K562 (cell line): Measurements from ENCODE around the gene SFXN3. TPM values are rescaled to one million over a fixed set of nuclear protein-coding genes. Genes with fewer than 3 reads are reported as not detected.
A peak's percentile ranks its signal among the peaks of the same experiment; 100 is the strongest.

Experiments used
- BRD4 ChIP-seq: fragments of 200-600 bp; sonication (generic); IDR thresholded peaks from 2 replicates; pipeline ENCODE4 v1.6.1; 2017; ENCODE audit warnings: inconsistent platforms
- DNMT1 ChIP-seq: fragments of 450-650 bp; IDR thresholded peaks from 2 replicates; pipeline ENCODE4 v1.6.1; 2016; ENCODE audit warnings: antibody characterized with exemption, mild to moderate bottlenecking
- FOXK2 ChIP-seq, 2 experiments: fragments of 450-650 bp; IDR thresholded peaks in 1 of 2; conservative IDR thresholded peaks in 1 of 2; 2 replicates each; pipeline ENCODE4 v1.6.1; 2016; ENCODE audit warnings: low read depth in 2 of 2, mild to moderate bottlenecking in 1 of 2
- HDAC2 ChIP-seq: fragments of 450-650 bp; IDR thresholded peaks from 2 replicates; pipeline ENCODE4 v1.6.1; 2016; ENCODE audit warnings: mild to moderate bottlenecking
- HIVEP1 ChIP-seq: fragments of 250-450 bp; sonication (Bioruptor Pico); IDR thresholded peaks from 2 replicates; pipeline ENCODE4 v1.4.0; 2020; ENCODE audit warnings: mild to moderate bottlenecking
- LEF1 ChIP-seq: fragments of 450-650 bp; IDR thresholded peaks from 2 replicates; pipeline ENCODE4 v1.6.1; 2016; ENCODE audit warnings: mild to moderate bottlenecking
- MXI1 ChIP-seq: IDR thresholded peaks from 2 replicates; pipeline ENCODE4 v1.6.1; 2011; ENCODE audit warnings: low read depth, mild to moderate bottlenecking, improper control_type of control experiment, low read length
- POLR2H ChIP-seq: IDR thresholded peaks from 2 replicates; pipeline ENCODE4 v1.6.1; 2016; ENCODE audit warnings: missing genetic modification characterization, low read depth, mild to moderate bottlenecking, control low read depth, missing compliant biosample characterization, moderate library complexity
- RB1 ChIP-seq: fragments of 450-650 bp; IDR thresholded peaks from 2 replicates; pipeline ENCODE4 v1.6.1; 2017; ENCODE audit warnings: low read depth, mild to moderate bottlenecking
- RBFOX2 ChIP-seq: fragments of 200-400 bp; formaldehyde crosslinking; IDR thresholded peaks from 2 replicates; pipeline ENCODE4 v1.6.1; 2017; ENCODE audit warnings: low read depth, mild to moderate bottlenecking, low read length, moderate library complexity
- SAP30 ChIP-seq: fragments of 200-600 bp; sonication (generic); IDR thresholded peaks from 2 replicates; pipeline ENCODE4 v1.6.1; 2012; ENCODE audit warnings: borderline replicate concordance, low read depth, mild to moderate bottlenecking, moderate library complexity, low read length, control low read depth, inconsistent platforms; ENCODE audit not compliant: insufficient read depth, poor library complexity, severe bottlenecking
- SMAD4 ChIP-seq: fragments of 250-450 bp; sonication (Bioruptor Pico); conservative IDR thresholded peaks from 2 replicates; pipeline ENCODE4 v1.8.0; 2021; ENCODE audit warnings: inconsistent platforms, mild to moderate bottlenecking, moderate library complexity
- THRAP3 ChIP-seq: fragments of 450-650 bp; IDR thresholded peaks from 2 replicates; pipeline ENCODE4 v1.6.1; 2016; ENCODE audit warnings: mild to moderate bottlenecking, inconsistent platforms, borderline replicate concordance
- ZNF274 ChIP-seq: IDR thresholded peaks from 2 replicates; pipeline ENCODE4 v1.6.1; 2011; ENCODE audit warnings: low read depth, mild to moderate bottlenecking, low read length, moderate library complexity, borderline replicate concordance
- polyA plus RNA-seq, 8 experiments: library from polyadenylated mRNA; depleted of rRNA in 4 of 8; stranded (reverse) in 5 of 8; unstranded in 3 of 8; fragments of >200 nt; fragmentation: Nextera tagmentation in 2 of 8; fragmentation: Illumina TruSeq in 1 of 8; extraction: Ambion mirVana in 2 of 8; extraction: Trizol in 1 of 8; gene quantifications; 2 replicates each; pipeline versions ENCODE4 v1.2.1 to v1.2.3, GENCODE V29; 2011 to 2014; ENCODE audit warnings: inconsistent platforms in 1 of 8, missing spikeins in 1 of 8
- total RNA-seq, 7 experiments: library from RNA; depleted of rRNA in 6 of 7; stranded (reverse); fragments of >200 nt in 6 of 7; fragmentation: Illumina TruSeq in 2 of 7; extraction: Trizol in 2 of 7; gene quantifications; 2 replicates each; pipeline versions ENCODE4 v1.2.1 to v1.2.3, GENCODE V29; 2011 to 2021; ENCODE audit warnings: low replicate concordance in 1 of 7
- TF ChIP-seq, protein P1 (sequence below): fragments of 450-650 bp; formaldehyde crosslinking; conservative IDR thresholded peaks from 2 replicates; pipeline ENCODE4 v1.4.0; 2022; ENCODE audit warnings: mild to moderate bottlenecking, missing genetic modification characterization
- TF ChIP-seq, protein P2 (sequence below): sonication (generic); formaldehyde crosslinking; IDR thresholded peaks from 2 replicates; pipeline ENCODE4 v1.8.1; 2022; ENCODE audit warnings: missing genetic modification reagents
- TF ChIP-seq, protein P3 (sequence below): sonication (generic); formaldehyde crosslinking; IDR thresholded peaks from 2 replicates; pipeline ENCODE4 v1.8.0; 2022; ENCODE audit warnings: mild to moderate bottlenecking, missing genetic modification reagents
- TF ChIP-seq, protein P4 (sequence below): fragments of 450-650 bp; IDR thresholded peaks from 2 replicates; pipeline ENCODE4 v1.6.1; 2014; ENCODE audit warnings: low read depth, mild to moderate bottlenecking, moderate library complexity, borderline replicate concordance
- TF ChIP-seq, protein P5 (sequence below), 2 experiments: IDR thresholded peaks in 1 of 2; conservative IDR thresholded peaks in 1 of 2; 2 replicates each; pipeline ENCODE4 v1.6.1; 2016; ENCODE audit warnings: low read depth in 2 of 2, mild to moderate bottlenecking in 1 of 2, missing compliant biosample characterization in 1 of 2, missing genetic modification characterization in 1 of 2, moderate library complexity in 1 of 2

Gene SFXN3
- total and polyA plus RNA-seq, 9 of the 15 experiments (the other 6 are each of a cell fraction or from before 2014, with no cell fraction given) = 0.24 to 4.6 (median 0.86) TPM

DNA sequence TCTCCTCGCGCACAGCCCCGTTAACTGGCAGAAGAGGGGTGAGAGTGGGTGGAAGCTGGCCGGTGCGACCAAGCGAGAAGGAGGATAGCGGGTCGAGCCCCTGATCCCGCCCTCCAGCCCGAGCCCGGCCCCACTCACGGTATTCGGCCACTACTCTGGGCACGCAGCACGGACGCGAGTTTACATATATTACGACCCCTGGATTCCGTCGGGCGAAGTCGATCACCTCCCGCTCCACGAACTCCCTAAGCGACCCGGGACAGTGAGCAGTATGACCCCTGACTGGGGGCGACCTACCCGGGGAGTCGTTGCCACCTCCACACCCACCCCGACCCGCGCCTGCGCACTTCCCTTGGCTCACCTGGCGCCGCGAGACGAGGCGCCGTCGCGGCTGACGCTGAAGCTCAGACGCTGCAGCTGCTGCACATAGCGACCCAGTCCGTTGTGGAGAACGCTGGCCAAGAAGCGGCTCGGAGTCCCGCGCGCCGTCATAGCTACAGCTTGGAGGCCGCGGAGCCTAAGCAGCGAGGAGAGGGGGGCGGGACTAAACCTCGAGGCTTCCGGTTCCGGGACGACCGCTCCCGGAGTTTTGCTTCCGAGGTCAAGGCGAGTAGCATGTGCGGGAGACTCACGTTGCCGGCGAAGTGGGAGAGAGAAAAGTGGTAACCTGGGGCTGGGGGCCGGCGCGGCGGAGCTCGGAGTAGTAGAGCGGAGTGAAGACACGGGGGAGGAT, 43.9 kb upstream of the SFXN3 start, which contains the start of the genes MRPL43 and TWNK (continued):
- TF ChIP-seq, protein P1, sequence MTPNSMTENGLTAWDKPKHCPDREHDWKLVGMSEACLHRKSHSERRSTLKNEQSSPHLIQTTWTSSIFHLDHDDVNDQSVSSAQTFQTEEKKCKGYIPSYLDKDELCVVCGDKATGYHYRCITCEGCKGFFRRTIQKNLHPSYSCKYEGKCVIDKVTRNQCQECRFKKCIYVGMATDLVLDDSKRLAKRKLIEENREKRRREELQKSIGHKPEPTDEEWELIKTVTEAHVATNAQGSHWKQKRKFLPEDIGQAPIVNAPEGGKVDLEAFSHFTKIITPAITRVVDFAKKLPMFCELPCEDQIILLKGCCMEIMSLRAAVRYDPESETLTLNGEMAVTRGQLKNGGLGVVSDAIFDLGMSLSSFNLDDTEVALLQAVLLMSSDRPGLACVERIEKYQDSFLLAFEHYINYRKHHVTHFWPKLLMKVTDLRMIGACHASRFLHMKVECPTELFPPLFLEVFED (CRISPR knock-in tag) = no peak
- TF ChIP-seq BRD4 = peak; percentile 70; the same call in 1 of the 2 replicates
- peak; percentile 97 for TF ChIP-seq SAP30
- TF ChIP-seq DNMT1 = no peak
- TF ChIP-seq, protein P2, sequence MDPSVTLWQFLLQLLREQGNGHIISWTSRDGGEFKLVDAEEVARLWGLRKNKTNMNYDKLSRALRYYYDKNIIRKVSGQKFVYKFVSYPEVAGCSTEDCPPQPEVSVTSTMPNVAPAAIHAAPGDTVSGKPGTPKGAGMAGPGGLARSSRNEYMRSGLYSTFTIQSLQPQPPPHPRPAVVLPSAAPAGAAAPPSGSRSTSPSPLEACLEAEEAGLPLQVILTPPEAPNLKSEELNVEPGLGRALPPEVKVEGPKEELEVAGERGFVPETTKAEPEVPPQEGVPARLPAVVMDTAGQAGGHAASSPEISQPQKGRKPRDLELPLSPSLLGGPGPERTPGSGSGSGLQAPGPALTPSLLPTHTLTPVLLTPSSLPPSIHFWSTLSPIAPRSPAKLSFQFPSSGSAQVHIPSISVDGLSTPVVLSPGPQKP = no peak
- peak; percentile 91 for TF ChIP-seq FOXK2 (conservative IDR thresholded peaks at IDR 0.05 in 1 of 2, IDR thresholded peaks at IDR 0.05 in 1 of 2; ENCODE audit: low read depth in 2 of 2)
- peak; percentile 86 for TF ChIP-seq RBFOX2
- no peak for TF ChIP-seq LEF1
- TF ChIP-seq SMAD4 (CRISPR knock-in tag) = no peak
- TF ChIP-seq, protein P3, sequence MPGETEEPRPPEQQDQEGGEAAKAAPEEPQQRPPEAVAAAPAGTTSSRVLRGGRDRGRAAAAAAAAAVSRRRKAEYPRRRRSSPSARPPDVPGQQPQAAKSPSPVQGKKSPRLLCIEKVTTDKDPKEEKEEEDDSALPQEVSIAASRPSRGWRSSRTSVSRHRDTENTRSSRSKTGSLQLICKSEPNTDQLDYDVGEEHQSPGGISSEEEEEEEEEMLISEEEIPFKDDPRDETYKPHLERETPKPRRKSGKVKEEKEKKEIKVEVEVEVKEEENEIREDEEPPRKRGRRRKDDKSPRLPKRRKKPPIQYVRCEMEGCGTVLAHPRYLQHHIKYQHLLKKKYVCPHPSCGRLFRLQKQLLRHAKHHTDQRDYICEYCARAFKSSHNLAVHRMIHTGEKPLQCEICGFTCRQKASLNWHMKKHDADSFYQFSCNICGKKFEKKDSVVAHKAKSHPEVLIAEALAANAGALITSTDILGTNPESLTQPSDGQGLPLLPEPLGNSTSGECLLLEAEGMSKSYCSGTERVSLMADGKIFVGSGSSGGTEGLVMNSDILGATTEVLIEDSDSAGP (CRISPR knock-in tag) = no peak
- peak; percentile 88; the same call in 1 of the 2 replicates for TF ChIP-seq HDAC2
- TF ChIP-seq ZNF274 = no peak
- TF ChIP-seq POLR2H (tag) = no peak
- no peak for TF ChIP-seq HIVEP1 (CRISPR knock-in tag)
- TF ChIP-seq MXI1 = peak; percentile 84
- no peak for TF ChIP-seq THRAP3
- peak; percentile 48; the same call in 1 of the 2 replicates for TF ChIP-seq RB1
- TF ChIP-seq, protein P4, sequence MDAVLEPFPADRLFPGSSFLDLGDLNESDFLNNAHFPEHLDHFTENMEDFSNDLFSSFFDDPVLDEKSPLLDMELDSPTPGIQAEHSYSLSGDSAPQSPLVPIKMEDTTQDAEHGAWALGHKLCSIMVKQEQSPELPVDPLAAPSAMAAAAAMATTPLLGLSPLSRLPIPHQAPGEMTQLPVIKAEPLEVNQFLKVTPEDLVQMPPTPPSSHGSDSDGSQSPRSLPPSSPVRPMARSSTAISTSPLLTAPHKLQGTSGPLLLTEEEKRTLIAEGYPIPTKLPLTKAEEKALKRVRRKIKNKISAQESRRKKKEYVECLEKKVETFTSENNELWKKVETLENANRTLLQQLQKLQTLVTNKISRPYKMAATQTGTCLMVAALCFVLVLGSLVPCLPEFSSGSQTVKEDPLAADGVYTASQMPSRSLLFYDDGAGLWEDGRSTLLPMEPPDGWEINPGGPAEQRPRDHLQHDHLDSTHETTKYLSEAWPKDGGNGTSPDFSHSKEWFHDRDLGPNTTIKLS = 0 out of 2 replicates have a peak, but pooled peaks have one; percentile 43
- TF ChIP-seq, protein P5, sequence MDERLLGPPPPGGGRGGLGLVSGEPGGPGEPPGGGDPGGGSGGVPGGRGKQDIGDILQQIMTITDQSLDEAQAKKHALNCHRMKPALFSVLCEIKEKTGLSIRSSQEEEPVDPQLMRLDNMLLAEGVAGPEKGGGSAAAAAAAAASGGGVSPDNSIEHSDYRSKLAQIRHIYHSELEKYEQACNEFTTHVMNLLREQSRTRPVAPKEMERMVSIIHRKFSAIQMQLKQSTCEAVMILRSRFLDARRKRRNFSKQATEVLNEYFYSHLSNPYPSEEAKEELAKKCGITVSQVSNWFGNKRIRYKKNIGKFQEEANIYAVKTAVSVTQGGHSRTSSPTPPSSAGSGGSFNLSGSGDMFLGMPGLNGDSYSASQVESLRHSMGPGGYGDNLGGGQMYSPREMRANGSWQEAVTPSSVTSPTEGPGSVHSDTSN (CRISPR knock-in tag; IDR thresholded peaks at IDR 0.05; ENCODE audit: low read depth) = no peak
- TF ChIP-seq, protein P5 (tag; conservative IDR thresholded peaks at IDR 0.05; ENCODE audit: low read depth) = no peak
